Uterus (tissue), 2 donors: ENCODE measurements around the gene PKMYT1.

Experiments
- POLR2A ChIP-seq, 2 donors: fragments of 450-650 bp; IDR thresholded peaks; one replicate each; pipeline ENCODE4 v1.6.1; 2016; ENCODE audit warnings: antibody characterized with exemption in 2 of 2, mild to moderate bottlenecking in 1 of 2, moderate library complexity in 1 of 2
- TF ChIP-seq, protein P1 (sequence below), 4 experiments: fragments of 200-600 bp in 2 of 4; fragments of 450-650 bp in 2 of 4; sonication (generic) in 2 of 4; IDR thresholded peaks; one replicate each; pipeline ENCODE4 v1.5.1; 2016 to 2019; ENCODE audit warnings: antibody characterized with exemption in 4 of 4, mild to moderate bottlenecking in 2 of 4, moderate library complexity in 1 of 4

DNA sequence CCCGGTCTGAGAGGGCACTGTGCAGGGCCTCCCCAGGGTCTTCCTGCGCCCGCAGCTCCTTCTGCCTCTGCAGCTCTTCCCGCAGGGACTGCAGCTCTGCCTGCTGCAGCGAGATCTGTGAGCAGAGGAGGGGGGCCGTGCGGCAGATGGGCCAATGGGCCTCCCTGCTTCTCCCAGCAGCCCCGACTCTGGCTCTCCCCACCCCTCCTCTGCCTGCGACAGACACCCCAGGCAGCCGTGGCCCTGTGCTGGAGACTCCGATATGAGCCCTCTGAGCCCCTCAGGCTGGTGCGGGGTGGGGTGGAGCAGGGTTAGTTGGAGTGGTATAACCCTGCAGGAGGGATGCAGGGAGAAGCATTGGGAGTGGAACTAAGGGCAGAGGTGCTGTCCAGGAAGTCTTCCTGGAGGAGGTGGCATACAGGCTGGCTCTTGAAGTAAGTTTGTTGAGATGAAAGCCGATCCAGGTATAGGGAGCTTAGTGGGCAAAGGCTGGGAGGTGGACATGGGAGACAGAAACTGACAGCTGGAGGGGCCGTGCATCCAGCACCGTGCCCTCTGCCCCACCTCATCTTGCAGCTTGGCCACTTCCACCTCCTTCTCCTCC lies 48.6 kb upstream of the PKMYT1 start:
- TF ChIP-seq POLR2A (IDR thresholded peaks at IDR 0.05): no peak
- TF ChIP-seq, protein P1, sequence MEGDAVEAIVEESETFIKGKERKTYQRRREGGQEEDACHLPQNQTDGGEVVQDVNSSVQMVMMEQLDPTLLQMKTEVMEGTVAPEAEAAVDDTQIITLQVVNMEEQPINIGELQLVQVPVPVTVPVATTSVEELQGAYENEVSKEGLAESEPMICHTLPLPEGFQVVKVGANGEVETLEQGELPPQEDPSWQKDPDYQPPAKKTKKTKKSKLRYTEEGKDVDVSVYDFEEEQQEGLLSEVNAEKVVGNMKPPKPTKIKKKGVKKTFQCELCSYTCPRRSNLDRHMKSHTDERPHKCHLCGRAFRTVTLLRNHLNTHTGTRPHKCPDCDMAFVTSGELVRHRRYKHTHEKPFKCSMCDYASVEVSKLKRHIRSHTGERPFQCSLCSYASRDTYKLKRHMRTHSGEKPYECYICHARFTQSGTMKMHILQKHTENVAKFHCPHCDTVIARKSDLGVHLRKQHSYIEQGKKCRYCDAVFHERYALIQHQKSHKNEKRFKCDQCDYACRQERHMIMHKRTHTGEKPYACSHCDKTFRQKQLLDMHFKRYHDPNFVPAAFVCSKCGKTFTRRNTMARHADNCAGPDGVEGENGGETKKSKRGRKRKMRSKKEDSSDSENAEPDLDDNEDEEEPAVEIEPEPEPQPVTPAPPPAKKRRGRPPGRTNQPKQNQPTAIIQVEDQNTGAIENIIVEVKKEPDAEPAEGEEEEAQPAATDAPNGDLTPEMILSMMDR (IDR thresholded peaks at IDR 0.05): no peak
